GM23338 (cell line): Measurements from ENCODE around the gene MDN1. TPM values are rescaled to one million over a fixed set of nuclear protein-coding genes. Genes with fewer than 3 reads are reported as not detected.

Experiments
- ATAC-seq: fragments of 200-7000 bp; cut with Tn5 transposase; 3 replicates; pipeline ENCODE4 v1.9.1; 2020
- DNase-seq: peaks from one replicate; pipeline ENCODE4 v3.0.0-alpha.2; 2015; ENCODE audit warnings: low spot score
- H2AFZ ChIP-seq: fragments of 200-600 bp; sonication (generic); 2 replicates; pipeline ENCODE4 v1.8.0; 2016; ENCODE audit warnings: antibody characterized with exemption, mild to moderate bottlenecking, moderate library complexity
- H3F3A ChIP-seq: fragments of 200-600 bp; sonication (generic); replicated peaks from 2 replicates; pipeline ENCODE4 v1.8.0; 2017; ENCODE audit warnings: antibody characterized with exemption, mixed run types, low read depth
- H3K27ac ChIP-seq: fragments of 200-600 bp; sonication (generic); 2 replicates; pipeline ENCODE4 v1.6.1; 2016; ENCODE audit warnings: low read depth
- H3K27me3 ChIP-seq: fragments of 200-600 bp; sonication (generic); 2 replicates; pipeline ENCODE4 v1.8.0; 2016; ENCODE audit warnings: mild to moderate bottlenecking, mixed run types, moderate library complexity; ENCODE audit not compliant: insufficient read depth
- H3K36me3 ChIP-seq: fragments of 200-600 bp; sonication (generic); 2 replicates; pipeline ENCODE4 v1.8.0; 2016; ENCODE audit warnings: mild to moderate bottlenecking; ENCODE audit not compliant: insufficient read depth
- H3K4me1 ChIP-seq: fragments of 200-600 bp; sonication (generic); 2 replicates; pipeline ENCODE4 v1.8.0; 2016; ENCODE audit warnings: mild to moderate bottlenecking, moderate library complexity; ENCODE audit not compliant: insufficient read depth
- H3K4me2 ChIP-seq: fragments of 200-600 bp; sonication (generic); 2 replicates; pipeline ENCODE4 v1.7.1; 2017; ENCODE audit warnings: mixed run types
- H3K4me3 ChIP-seq: fragments of 200-600 bp; sonication (generic); 2 replicates; pipeline ENCODE4 v1.6.1; 2016; ENCODE audit warnings: mixed run types
- H3K79me2 ChIP-seq: fragments of 200-600 bp; sonication (generic); replicated peaks from 2 replicates; pipeline ENCODE4 v1.8.0; 2017; ENCODE audit warnings: mild to moderate bottlenecking; ENCODE audit not compliant: insufficient read depth
- H3K9me2 ChIP-seq: fragments of 200-600 bp; sonication (generic); 2 replicates; pipeline ENCODE4 v1.8.0; 2017; ENCODE audit not compliant: insufficient read depth
- H4K20me1 ChIP-seq: fragments of 200-600 bp; sonication (generic); replicated peaks from 2 replicates; pipeline ENCODE4 v1.8.0; 2017; ENCODE audit warnings: mild to moderate bottlenecking; ENCODE audit not compliant: insufficient read depth
- H3K27ac Mint-ChIP-seq: 2 replicates; pipeline ENCODE4 v1.8.0; 2020; ENCODE audit warnings: inconsistent platforms, mild to moderate bottlenecking, moderate library complexity, mixed read lengths
- H3K27me3 Mint-ChIP-seq: 3 replicates; pipeline ENCODE4 v1.8.0; 2022; ENCODE audit warnings: low read depth, mild to moderate bottlenecking, moderate library complexity, mixed read lengths, inconsistent platforms; ENCODE audit not compliant: insufficient read depth, poor library complexity
- H3K36me3 Mint-ChIP-seq: 3 replicates; pipeline ENCODE4 v1.8.0; 2021; ENCODE audit warnings: low read depth, mild to moderate bottlenecking, inconsistent platforms, moderate library complexity, mixed read lengths
- H3K4me1 Mint-ChIP-seq: 3 replicates; pipeline ENCODE4 v1.8.0; 2020; ENCODE audit warnings: mild to moderate bottlenecking, inconsistent platforms, mixed read lengths
- H3K4me3 Mint-ChIP-seq: 3 replicates; pipeline ENCODE4 v1.8.0; 2021; ENCODE audit warnings: moderate library complexity, mild to moderate bottlenecking, inconsistent platforms, mixed read lengths
- H3K9me3 Mint-ChIP-seq: 3 replicates; pipeline ENCODE4 v1.8.0; 2020; ENCODE audit warnings: moderate library complexity, mild to moderate bottlenecking, inconsistent platforms, mixed read lengths
- CREB1 ChIP-seq: fragments of 250-450 bp; sonication (Bioruptor Pico); IDR thresholded peaks from 2 replicates; pipeline ENCODE4 v1.5.0; 2020; ENCODE audit warnings: low read depth, mild to moderate bottlenecking, moderate library complexity
- EZH2phosphoT487 ChIP-seq: fragments of 200-600 bp; sonication (generic); IDR thresholded peaks from one replicate; pipeline ENCODE4 v1.8.1; 2018; ENCODE audit warnings: antibody characterized with exemption; ENCODE audit not compliant: unreplicated experiment
- JUNB ChIP-seq: IDR thresholded peaks from one replicate; pipeline ENCODE4 v1.6.1; 2016; ENCODE audit warnings: antibody characterized with exemption; ENCODE audit not compliant: unreplicated experiment
- STAT1 ChIP-seq: IDR thresholded peaks from one replicate; pipeline ENCODE4 v1.6.1; 2016; ENCODE audit warnings: antibody characterized with exemption; ENCODE audit not compliant: unreplicated experiment
- ZNF114 ChIP-seq: fragments of 250-450 bp; sonication (Bioruptor Pico); IDR thresholded peaks from 2 replicates; pipeline ENCODE4 v1.5.0; 2020; ENCODE audit warnings: mild to moderate bottlenecking, moderate library complexity
- ZNF331 ChIP-seq: fragments of 250-450 bp; sonication (Bioruptor Pico); IDR thresholded peaks from 2 replicates; pipeline ENCODE4 v1.5.0; 2020; ENCODE audit warnings: low read depth, mild to moderate bottlenecking, moderate library complexity
- polyA plus RNA-seq: library from polyadenylated mRNA; unstranded; fragments of >200 nt; fragmentation: Nextera tagmentation; extraction: Ambion mirVana; gene quantifications from 2 replicates; pipeline ENCODE4 v1.2.1, GENCODE V29; 2016
- total RNA-seq: library from RNA; depleted of rRNA; stranded (reverse); fragments of >200 nt; shearing (Covaris generic); gene quantifications from 2 replicates; pipeline ENCODE4 v1.2.3, GENCODE V29; 2014
- TF ChIP-seq, protein P1 (sequence below), 2 experiments: fragments of 200-600 bp in 1 of 2; sonication (generic) in 1 of 2; conservative IDR thresholded peaks; 2 replicates each; pipeline versions ENCODE4 v1.5.1 to v1.6.1; 2016 to 2017; ENCODE audit warnings: antibody characterized with exemption in 2 of 2, low read depth in 2 of 2, mild to moderate bottlenecking in 2 of 2, moderate library complexity in 1 of 2
- TF ChIP-seq, protein P2 (sequence below): fragments of 250-450 bp; sonication (Bioruptor Pico); IDR thresholded peaks from 2 replicates; pipeline ENCODE4 v1.5.0; 2020; ENCODE audit warnings: mild to moderate bottlenecking, moderate library complexity
- TF ChIP-seq, protein P3 (sequence below): IDR thresholded peaks from 2 replicates; pipeline ENCODE4 v1.6.1; 2016; ENCODE audit warnings: antibody characterized with exemption

MDN1 gene
- total and polyA plus RNA-seq, 2 experiments from 2014 or later, result 165 to 217 TPM

DNA sequence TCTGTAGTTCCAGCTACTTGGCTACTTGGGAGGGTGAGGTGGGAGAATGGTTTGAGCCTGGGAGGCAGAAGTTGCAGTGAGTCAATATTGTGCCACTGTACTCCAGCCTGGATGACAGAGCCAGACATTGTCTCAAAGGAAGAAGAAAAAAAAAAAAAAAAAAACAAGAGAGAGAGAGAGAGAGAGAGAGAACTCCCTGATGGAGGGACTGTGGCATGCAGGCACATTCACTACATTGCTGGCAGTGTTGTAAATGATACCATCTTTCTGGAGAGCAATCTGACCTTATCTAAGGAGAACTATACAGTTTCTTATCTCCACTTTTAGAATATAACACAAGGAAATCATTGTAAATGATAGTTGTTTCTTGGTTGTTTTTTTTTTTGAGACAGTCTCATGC lies 85.1 kb downstream of the MDN1 start:
- Histone ChIP-seq H3K4me3 (no peak overlapping the region), H3K27me3 (no peaks in the 10 kb centered on the region), H3K27ac (peak overlapping the region; percentile 41; the same call in 1 of the 2 replicates), H2AFZ (no peak overlapping the region), H3K4me2 (no peak overlapping the region), H3K9me2 (no peaks in the 10 kb centered on the region), H4K20me1 (peaks cover 22% of the 10 kb centered on the region), H3F3A (peaks cover 6% of the 10 kb centered on the region; the same call in 1 of the 2 replicates), H3K36me3 (peaks cover 83% of the 10 kb centered on the region), H3K79me2 (peaks cover 4% of the 10 kb centered on the region), H3K4me1 (no peaks in the 10 kb centered on the region)
- TF ChIP-seq, protein P1, sequence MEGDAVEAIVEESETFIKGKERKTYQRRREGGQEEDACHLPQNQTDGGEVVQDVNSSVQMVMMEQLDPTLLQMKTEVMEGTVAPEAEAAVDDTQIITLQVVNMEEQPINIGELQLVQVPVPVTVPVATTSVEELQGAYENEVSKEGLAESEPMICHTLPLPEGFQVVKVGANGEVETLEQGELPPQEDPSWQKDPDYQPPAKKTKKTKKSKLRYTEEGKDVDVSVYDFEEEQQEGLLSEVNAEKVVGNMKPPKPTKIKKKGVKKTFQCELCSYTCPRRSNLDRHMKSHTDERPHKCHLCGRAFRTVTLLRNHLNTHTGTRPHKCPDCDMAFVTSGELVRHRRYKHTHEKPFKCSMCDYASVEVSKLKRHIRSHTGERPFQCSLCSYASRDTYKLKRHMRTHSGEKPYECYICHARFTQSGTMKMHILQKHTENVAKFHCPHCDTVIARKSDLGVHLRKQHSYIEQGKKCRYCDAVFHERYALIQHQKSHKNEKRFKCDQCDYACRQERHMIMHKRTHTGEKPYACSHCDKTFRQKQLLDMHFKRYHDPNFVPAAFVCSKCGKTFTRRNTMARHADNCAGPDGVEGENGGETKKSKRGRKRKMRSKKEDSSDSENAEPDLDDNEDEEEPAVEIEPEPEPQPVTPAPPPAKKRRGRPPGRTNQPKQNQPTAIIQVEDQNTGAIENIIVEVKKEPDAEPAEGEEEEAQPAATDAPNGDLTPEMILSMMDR (conservative IDR thresholded peaks at IDR 0.05; ENCODE audit: low read depth in 2 of 2), result no peak
- TF ChIP-seq CREB1 (CRISPR knock-in tag), result no peak
- DNase-seq, result no peak
- Mint-ChIP-seq H3K27me3 (peaks cover 2% of the 10 kb centered on the region), H3K4me1 (no peaks in the 10 kb centered on the region), H3K9me3 (no peaks in the 10 kb centered on the region), H3K36me3 (peaks cover 91% of the 10 kb centered on the region), H3K27ac (no peak overlapping the region; the same call in 1 of the 2 replicates), H3K4me3 (no peak overlapping the region)
- ATAC-seq, result no peak

DNA sequence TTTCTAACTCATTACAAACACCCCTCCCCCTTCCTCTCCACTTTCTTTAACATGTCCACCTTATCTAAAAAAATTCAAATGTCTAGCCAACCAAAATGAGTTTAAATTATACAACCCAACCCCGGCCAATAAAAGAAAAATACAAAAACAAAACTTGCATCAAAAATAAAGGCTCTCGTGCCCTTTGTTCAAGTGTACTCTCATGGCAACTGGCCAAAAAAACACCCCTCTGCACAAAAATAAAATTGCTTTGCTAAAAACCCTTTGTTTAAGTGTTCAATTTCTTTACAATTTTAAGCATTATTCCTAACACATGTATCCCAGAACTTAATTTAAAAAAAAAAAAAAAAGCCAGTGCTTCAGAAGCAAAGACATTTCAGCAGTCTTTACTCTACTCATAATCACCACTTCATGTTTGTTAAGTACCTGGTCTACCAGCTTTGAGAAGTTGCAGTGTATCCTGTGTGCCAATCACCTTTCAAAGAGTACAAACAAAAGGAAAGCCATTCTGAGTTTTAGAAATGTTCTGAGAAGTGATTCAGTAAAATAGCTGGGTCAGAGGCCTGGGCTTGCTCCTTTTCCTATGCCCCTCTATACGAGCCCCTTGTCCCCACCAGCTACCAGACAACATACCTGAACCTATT lies 87.5 kb downstream of the MDN1 start:
- DNase-seq, result no peak
- H3K27ac ChIP-seq, result peak overlapping the region; percentile 78
- TF ChIP-seq ZNF114 (CRISPR knock-in tag) (no peak), CREB1 (CRISPR knock-in tag) (no peak), JUNB (no peak), STAT1 (no peak), EZH2phosphoT487 (no peak), ZNF331 (CRISPR knock-in tag) (no peak)
- TF ChIP-seq, protein P2, sequence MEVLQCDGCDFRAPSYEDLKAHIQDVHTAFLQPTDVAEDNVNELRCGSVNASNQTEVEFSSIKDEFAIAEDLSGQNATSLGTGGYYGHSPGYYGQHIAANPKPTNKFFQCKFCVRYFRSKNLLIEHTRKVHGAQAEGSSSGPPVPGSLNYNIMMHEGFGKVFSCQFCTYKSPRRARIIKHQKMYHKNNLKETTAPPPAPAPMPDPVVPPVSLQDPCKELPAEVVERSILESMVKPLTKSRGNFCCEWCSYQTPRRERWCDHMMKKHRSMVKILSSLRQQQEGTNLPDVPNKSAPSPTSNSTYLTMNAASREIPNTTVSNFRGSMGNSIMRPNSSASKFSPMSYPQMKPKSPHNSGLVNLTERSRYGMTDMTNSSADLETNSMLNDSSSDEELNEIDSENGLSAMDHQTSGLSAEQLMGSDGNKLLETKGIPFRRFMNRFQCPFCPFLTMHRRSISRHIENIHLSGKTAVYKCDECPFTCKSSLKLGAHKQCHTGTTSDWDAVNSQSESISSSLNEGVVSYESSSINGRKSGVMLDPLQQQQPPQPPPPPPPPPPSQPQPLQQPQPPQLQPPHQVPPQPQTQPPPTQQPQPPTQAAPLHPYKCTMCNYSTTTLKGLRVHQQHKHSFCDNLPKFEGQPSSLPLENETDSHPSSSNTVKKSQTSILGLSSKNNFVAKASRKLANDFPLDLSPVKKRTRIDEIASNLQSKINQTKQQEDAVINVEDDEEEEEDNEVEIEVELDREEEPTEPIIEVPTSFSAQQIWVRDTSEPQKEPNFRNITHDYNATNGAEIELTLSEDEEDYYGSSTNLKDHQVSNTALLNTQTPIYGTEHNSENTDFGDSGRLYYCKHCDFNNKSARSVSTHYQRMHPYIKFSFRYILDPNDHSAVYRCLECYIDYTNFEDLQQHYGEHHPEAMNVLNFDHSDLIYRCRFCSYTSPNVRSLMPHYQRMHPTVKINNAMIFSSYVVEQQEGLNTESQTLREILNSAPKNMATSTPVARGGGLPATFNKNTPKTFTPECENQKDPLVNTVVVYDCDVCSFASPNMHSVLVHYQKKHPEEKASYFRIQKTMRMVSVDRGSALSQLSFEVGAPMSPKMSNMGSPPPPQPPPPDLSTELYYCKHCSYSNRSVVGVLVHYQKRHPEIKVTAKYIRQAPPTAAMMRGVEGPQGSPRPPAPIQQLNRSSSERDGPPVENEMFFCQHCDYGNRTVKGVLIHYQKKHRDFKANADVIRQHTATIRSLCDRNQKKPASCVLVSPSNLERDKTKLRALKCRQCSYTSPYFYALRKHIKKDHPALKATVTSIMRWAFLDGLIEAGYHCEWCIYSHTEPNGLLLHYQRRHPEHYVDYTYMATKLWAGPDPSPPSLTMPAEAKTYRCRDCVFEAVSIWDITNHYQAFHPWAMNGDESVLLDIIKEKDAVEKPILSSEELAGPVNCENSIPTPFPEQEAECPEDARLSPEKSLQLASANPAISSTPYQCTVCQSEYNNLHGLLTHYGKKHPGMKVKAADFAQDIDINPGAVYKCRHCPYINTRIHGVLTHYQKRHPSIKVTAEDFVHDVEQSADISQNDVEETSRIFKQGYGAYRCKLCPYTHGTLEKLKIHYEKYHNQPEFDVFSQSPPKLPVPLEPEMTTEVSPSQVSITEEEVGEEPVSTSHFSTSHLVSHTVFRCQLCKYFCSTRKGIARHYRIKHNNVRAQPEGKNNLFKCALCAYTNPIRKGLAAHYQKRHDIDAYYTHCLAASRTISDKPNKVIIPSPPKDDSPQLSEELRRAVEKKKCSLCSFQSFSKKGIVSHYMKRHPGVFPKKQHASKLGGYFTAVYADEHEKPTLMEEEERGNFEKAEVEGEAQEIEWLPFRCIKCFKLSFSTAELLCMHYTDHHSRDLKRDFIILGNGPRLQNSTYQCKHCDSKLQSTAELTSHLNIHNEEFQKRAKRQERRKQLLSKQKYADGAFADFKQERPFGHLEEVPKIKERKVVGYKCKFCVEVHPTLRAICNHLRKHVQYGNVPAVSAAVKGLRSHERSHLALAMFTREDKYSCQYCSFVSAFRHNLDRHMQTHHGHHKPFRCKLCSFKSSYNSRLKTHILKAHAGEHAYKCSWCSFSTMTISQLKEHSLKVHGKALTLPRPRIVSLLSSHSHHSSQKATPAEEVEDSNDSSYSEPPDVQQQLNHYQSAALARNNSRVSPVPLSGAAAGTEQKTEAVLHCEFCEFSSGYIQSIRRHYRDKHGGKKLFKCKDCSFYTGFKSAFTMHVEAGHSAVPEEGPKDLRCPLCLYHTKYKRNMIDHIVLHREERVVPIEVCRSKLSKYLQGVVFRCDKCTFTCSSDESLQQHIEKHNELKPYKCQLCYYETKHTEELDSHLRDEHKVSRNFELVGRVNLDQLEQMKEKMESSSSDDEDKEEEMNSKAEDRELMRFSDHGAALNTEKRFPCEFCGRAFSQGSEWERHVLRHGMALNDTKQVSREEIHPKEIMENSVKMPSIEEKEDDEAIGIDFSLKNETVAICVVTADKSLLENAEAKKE, result no peak
- TF ChIP-seq, protein P3, sequence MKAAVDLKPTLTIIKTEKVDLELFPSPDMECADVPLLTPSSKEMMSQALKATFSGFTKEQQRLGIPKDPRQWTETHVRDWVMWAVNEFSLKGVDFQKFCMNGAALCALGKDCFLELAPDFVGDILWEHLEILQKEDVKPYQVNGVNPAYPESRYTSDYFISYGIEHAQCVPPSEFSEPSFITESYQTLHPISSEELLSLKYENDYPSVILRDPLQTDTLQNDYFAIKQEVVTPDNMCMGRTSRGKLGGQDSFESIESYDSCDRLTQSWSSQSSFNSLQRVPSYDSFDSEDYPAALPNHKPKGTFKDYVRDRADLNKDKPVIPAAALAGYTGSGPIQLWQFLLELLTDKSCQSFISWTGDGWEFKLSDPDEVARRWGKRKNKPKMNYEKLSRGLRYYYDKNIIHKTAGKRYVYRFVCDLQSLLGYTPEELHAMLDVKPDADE, result no peak
- TF ChIP-seq, protein P1 (conservative IDR thresholded peaks at IDR 0.05; ENCODE audit: low read depth in 2 of 2), result no peak
- no peaks in the 10 kb centered on the region for H3K9me3 Mint-ChIP-seq
- H3K27me3 Mint-ChIP-seq, result peaks cover 2% of the 10 kb centered on the region
- H3K4me3 ChIP-seq, result no peak overlapping the region
- H3K9me2 ChIP-seq, result no peaks in the 10 kb centered on the region
- no peak overlapping the region for H3K4me3 Mint-ChIP-seq
- H3F3A ChIP-seq, result no peaks in the 10 kb centered on the region; the same call in 1 of the 2 replicates
- H4K20me1 ChIP-seq, result peaks cover 19% of the 10 kb centered on the region
- no peaks in the 10 kb centered on the region for H3K4me1 ChIP-seq
- no peak overlapping the region for H2AFZ ChIP-seq
- peaks cover 85% of the 10 kb centered on the region for H3K36me3 ChIP-seq
- no peaks in the 10 kb centered on the region for H3K27me3 ChIP-seq
- H3K27ac Mint-ChIP-seq, result 0 out of 2 replicates have a peak overlapping the region, but pooled peaks have one; percentile 9
- H3K4me1 Mint-ChIP-seq, result no peaks in the 10 kb centered on the region
- no peak for ATAC-seq
- H3K36me3 Mint-ChIP-seq, result peaks cover 91% of the 10 kb centered on the region
- no peak overlapping the region for H3K4me2 ChIP-seq
- peaks cover 4% of the 10 kb centered on the region for H3K79me2 ChIP-seq
